Measurements from ENCODE around the gene WNT4. TPM values are rescaled to one million over a fixed set of nuclear protein-coding genes. Genes with fewer than 3 reads are reported as not detected.
A peak's percentile ranks its signal among the peaks of the same experiment; 100 is the strongest.

WNT4 gene
- total and polyA plus RNA-seq, 2 of the 8 experiments (the other 6 are each of a cell fraction or from before 2014, with no cell fraction given), result 1.3 to 6.6 TPM

DNA sequence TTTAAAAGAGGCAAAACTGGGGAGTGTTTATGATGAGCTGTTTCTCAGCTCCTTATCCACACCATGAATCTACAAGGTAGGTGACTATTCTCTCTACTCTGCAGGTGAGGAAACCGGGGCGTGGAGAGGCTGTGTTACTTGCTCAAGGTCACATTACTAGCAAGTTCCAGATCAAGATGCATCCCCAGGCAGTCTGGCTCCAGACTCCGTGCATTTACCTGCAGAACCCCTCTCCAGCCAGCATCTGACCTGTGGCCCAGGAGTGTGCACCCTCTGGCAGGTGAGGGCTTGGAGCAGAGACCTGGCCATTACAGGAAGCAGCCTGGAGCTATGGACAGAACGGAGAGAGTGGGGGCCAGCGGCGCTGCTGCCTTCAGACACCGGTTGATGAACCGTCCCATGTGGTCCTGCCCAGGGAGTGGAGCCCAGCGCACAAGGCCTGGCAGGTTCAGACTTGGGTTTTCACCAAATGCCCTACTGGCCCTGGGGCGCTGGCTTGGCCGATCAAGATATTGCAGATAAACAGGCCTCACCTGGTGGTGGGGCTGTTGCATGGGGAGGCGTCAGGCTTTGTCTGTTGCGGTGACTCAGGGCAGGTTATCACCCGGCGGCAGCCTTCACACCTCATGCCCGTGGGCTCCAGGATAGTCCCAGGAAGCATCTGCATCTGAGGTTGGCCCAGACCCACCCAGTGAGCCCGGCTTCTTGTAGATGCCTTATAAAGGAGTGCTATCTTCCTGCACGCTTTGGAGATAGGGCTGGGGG is 29.2 kb upstream of the WNT4 start:
- Histone ChIP-seq H2AFZ (ENCODE audit: low read length) (no peak overlapping the region; the same call in 1 of the 2 replicates), H3K9me3 (ENCODE audit: insufficient read depth in 2 of 2, low read depth in 1 of 2, low read length in 1 of 2) (peaks cover 11 to 12% of the 10 kb centered on the region in 2 experiments; a peak in 3 of 4 replicates), H2BK15ac (ENCODE audit: low read length) (no peak overlapping the region), H2AK5ac (ENCODE audit: low read depth, low read length) (no peak overlapping the region), H3K27ac (ENCODE audit: low read depth, low read length) (no peak overlapping the region), H2BK12ac (ENCODE audit: low read depth, low read length) (no peak overlapping the region), H4K8ac (ENCODE audit: extremely low read depth, insufficient read depth, low read length) (no peak overlapping the region), H3K79me2 (ENCODE audit: control insufficient read depth in 1 of 2, insufficient read depth in 2 of 2, low read length in 2 of 2) (no peaks in the 10 kb centered on the region), H4K5ac (ENCODE audit: insufficient read length, low read depth, low read length) (no peak overlapping the region), H2BK20ac (ENCODE audit: low read length) (0 out of 2 replicates have a peak overlapping the region, but pooled peaks have one; percentile 32), H4K20me1 (replicated peaks in 1 of 2; ENCODE audit: control insufficient read depth in 1 of 2, insufficient read depth in 2 of 2, low read length in 2 of 2) (no peaks in the 10 kb centered on the region), H3K18ac (ENCODE audit: extremely low read depth, low read length) (peak overlapping the region; percentile 19), H3K4me1 (replicated peaks in 1 of 4; ENCODE audit: control insufficient read depth in 3 of 4, insufficient read depth in 4 of 4, low read length in 3 of 4) (peaks cover 0 to 2% (median 0%) of the 10 kb centered on the region in 4 experiments; a peak in 2 of 7 replicates), H3K36me3 (ENCODE audit: control insufficient read depth in 2 of 4, insufficient read depth in 4 of 4, low read length in 3 of 4) (no peaks in the 10 kb centered on the region), H3K56ac (replicated peaks; ENCODE audit: insufficient read length, low read depth, low read length) (no peak overlapping the region), H3K4ac (replicated peaks; ENCODE audit: insufficient read length, low read depth, low read length) (no peak overlapping the region), H2BK5ac (ENCODE audit: low read depth, low read length) (no peak overlapping the region), H3K4me3 (ENCODE audit: extremely low read depth in 1 of 4, insufficient read depth in 2 of 4, low read depth in 3 of 4, low read length in 4 of 4) (no peak overlapping the region), H3K23me2 (ENCODE audit: low read depth, low read length) (no peaks in the 10 kb centered on the region), H2BK120ac (replicated peaks; ENCODE audit: low read depth, low read length) (no peak overlapping the region), H3K14ac (ENCODE audit: insufficient read length) (no peak overlapping the region), H3K79me1 (ENCODE audit: low read depth, low read length) (no peaks in the 10 kb centered on the region), H3K4me2 (ENCODE audit: insufficient read depth in 1 of 2, low read depth in 2 of 2, low read length in 2 of 2) (no peak overlapping the region), H3K27me3 (replicated peaks in 1 of 4; ENCODE audit: control insufficient read depth in 3 of 4, extremely low read depth in 1 of 4, insufficient read depth in 3 of 4, low read length in 3 of 4) (no peaks in the 10 kb centered on the region; a peak in 1 of 7 replicates), H4K91ac (replicated peaks; ENCODE audit: insufficient read length, low read length) (no peak overlapping the region), H3K9ac (replicated peaks in 1 of 4; ENCODE audit: extremely low read depth in 1 of 4, low read depth in 3 of 4, low read length in 3 of 4) (no peak overlapping the region), H3K23ac (ENCODE audit: insufficient read length) (no peak overlapping the region)
- FAIRE-seq (no peak), DNase-seq (ENCODE audit: low read depth in 1 of 2, low spot score in 2 of 2) (peak; percentile 15 to 58)
- WGBS, 2 experiments (ENCODE audit: extremely low coverage in 1 of 2, insufficient coverage in 1 of 2, insufficient read length in 1 of 2, insufficient replicate concordance in 2 of 2, low coverage in 1 of 2, low lambda C conversion rate in 2 of 2, missing lambda C conversion rate in 1 of 2), result 85% methylated on average over 18 of the region's 18 CpGs; no CpG with 5 or more reads in 1 of the 2 experiments
- ChIA-PET POLR2A (ENCODE audit: partially characterized antibody) (no interaction called here), CTCF (ENCODE audit: partially characterized antibody) (interaction anchor here (0.6 to 2.7 kb wide), 5 partner anchors 13 to 244 kb away, joined by 3 to 7 read pairs (median 3); no protein-coding TSS in a partner anchor)
- TF ChIP-seq MAFK (IDR thresholded peaks at IDR 0.05; ENCODE audit: low read depth, low read length) (no peak), SIX5 (IDR thresholded peaks at IDR 0.05; ENCODE audit: low read depth, low read length) (no peak), RAD21 (IDR thresholded peaks at IDR 0.05 in 1 of 2, conservative IDR thresholded peaks at IDR 0.05 in 1 of 2; ENCODE audit: low read depth in 2 of 2, low read length in 2 of 2) (peak; percentile 49 to 61), JUND (IDR thresholded peaks at IDR 0.05; ENCODE audit: low read length) (0 out of 2 replicates have a peak, but pooled peaks have one; percentile 19), CREB1 (IDR thresholded peaks at IDR 0.05) (peak; percentile 31; the same call in 1 of the 2 replicates)
- TF ChIP-seq, protein P1, sequence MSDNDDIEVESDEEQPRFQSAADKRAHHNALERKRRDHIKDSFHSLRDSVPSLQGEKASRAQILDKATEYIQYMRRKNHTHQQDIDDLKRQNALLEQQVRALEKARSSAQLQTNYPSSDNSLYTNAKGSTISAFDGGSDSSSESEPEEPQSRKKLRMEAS (IDR thresholded peaks at IDR 0.05), result peak; percentile 57
- TF ChIP-seq, protein P2, sequence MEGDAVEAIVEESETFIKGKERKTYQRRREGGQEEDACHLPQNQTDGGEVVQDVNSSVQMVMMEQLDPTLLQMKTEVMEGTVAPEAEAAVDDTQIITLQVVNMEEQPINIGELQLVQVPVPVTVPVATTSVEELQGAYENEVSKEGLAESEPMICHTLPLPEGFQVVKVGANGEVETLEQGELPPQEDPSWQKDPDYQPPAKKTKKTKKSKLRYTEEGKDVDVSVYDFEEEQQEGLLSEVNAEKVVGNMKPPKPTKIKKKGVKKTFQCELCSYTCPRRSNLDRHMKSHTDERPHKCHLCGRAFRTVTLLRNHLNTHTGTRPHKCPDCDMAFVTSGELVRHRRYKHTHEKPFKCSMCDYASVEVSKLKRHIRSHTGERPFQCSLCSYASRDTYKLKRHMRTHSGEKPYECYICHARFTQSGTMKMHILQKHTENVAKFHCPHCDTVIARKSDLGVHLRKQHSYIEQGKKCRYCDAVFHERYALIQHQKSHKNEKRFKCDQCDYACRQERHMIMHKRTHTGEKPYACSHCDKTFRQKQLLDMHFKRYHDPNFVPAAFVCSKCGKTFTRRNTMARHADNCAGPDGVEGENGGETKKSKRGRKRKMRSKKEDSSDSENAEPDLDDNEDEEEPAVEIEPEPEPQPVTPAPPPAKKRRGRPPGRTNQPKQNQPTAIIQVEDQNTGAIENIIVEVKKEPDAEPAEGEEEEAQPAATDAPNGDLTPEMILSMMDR (IDR thresholded peaks at IDR 0.05; ENCODE audit: control extremely low read depth in 1 of 3, insufficient read depth in 1 of 3, low read depth in 1 of 3, low read length in 3 of 3), result peak; percentile 37 to 43 (median 42)
- TF ChIP-seq, protein P3, sequence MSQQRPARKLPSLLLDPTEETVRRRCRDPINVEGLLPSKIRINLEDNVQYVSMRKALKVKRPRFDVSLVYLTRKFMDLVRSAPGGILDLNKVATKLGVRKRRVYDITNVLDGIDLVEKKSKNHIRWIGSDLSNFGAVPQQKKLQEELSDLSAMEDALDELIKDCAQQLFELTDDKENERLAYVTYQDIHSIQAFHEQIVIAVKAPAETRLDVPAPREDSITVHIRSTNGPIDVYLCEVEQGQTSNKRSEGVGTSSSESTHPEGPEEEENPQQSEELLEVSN (IDR thresholded peaks at IDR 0.05), result peak; percentile 70
